Brain microvascular endothelial cell (primary cell): ENCODE data around the gene MSI2.

Source experiments
- DNase-seq: peaks from one replicate; pipeline ENCODE4 v3.0.0-alpha.2; 2020
- H3K27ac ChIP-seq: fragments of 250-450 bp; sonication (Bioruptor Pico); 2 replicates; pipeline ENCODE4 v1.5.1; 2020; ENCODE audit warnings: mild to moderate bottlenecking, moderate library complexity
- H3K27me3 ChIP-seq: fragments of 250-450 bp; sonication (Bioruptor Pico); replicated peaks from 2 replicates; pipeline ENCODE4 v1.5.1; 2020; ENCODE audit warnings: mild to moderate bottlenecking
- H3K36me3 ChIP-seq: fragments of 250-450 bp; sonication (Bioruptor Pico); replicated peaks from 2 replicates; pipeline ENCODE4 v1.5.1; 2020; ENCODE audit warnings: mild to moderate bottlenecking
- H3K4me3 ChIP-seq: 2 replicates; pipeline ENCODE4 v1.5.1; 2011; ENCODE audit warnings: low read depth, mild to moderate bottlenecking, control low read depth, low read length, moderate library complexity
- CTCF ChIP-seq: IDR thresholded peaks from 2 replicates; pipeline ENCODE4 v1.5.1; 2011; ENCODE audit warnings: low read depth, mild to moderate bottlenecking, moderate library complexity, low read length, control low read depth, inconsistent platforms; ENCODE audit errors: missing control alignments
- in situ Hi-C: cut with HindIII; loops from 2 replicates; pipeline ENCODE4 v1.10.0; 2017; ENCODE audit warnings: low sequenced_read_pairs, low pct_ligation_motif_present

Gene MSI2

GRCh38 chr17:57431415-57431814, 175.1 kb downstream of the MSI2 start:
- no peak for TF ChIP-seq CTCF
- H3K27me3 ChIP-seq, result no peaks in the 10 kb centered on the region
- no peak for DNase-seq
- H3K36me3 ChIP-seq, result no peaks in the 10 kb centered on the region
- in situ Hi-C loops, result no loop called here
- H3K27ac ChIP-seq, result no peak overlapping the region
- no peak overlapping the region for H3K4me3 ChIP-seq

DNA sequence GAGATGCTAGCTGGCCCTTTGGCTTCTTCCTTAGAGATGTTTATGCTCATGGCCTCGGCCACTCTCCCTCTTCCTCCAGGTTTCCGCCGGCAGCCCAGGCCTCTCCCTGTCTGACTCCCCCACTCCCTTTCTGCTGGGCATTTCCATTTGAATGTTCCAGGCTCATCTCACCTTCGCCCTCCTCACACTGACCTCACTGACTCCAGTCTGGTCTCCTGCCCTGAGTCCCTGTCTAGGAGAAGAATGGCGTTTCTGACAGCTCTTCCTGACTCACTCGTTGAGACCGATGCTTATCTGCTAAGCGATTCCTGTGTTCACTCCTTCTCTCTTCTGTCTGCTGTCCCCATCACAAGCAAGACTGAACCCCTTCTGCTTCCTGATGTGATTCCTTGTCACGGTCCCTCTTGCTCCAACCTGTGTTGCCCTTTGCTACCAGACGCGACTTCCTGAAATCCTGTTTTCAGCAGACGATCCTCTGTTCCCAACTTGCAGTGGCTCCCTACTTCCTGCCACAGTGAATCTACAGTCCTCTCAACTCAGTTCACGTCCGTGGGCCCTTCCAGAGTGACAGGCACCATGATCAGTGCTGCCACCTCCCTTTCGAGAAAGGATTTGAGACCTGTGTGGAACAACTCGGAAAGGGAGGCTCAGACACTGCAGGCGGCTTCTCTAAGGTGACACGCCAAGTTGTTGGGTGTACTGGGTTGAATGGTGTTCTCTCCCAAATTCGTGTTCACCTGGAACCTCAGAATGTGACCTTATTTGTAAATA, 176.4 kb downstream of the MSI2 start:
- Histone ChIP-seq H3K27me3 (no peaks in the 10 kb centered on the region), H3K27ac (no peak overlapping the region), H3K36me3 (no peaks in the 10 kb centered on the region), H3K4me3 (no peak overlapping the region)
- in situ Hi-C loops, result no loop called here
- no peak for DNase-seq
- TF ChIP-seq CTCF, result no peak

DNA sequence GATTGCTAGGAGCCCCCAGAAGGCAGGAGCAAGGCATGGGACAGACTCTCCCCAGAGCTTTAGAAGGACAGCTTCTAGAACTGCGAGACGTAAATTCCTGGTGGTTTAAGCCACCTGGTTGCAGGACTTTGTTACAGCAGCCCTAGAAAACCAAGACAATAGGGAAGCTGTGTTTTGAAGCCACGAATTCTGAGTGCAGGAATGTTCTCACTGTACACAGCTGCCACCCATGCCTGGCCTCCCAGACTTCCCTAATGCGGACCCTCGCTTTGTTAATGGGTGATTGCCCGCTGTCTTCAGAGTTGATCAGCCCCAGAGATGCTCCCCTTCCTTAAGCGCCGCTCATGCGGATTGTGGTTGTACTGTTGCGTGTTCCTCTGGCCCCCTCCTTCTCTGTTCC, 177.1 kb downstream of the MSI2 start:
- H3K36me3 ChIP-seq, result no peaks in the 10 kb centered on the region
- TF ChIP-seq CTCF, result no peak
- in situ Hi-C loops, result no loop called here
- H3K27ac ChIP-seq, result no peak overlapping the region
- H3K4me3 ChIP-seq, result no peak overlapping the region
- no peak for DNase-seq
- H3K27me3 ChIP-seq, result no peaks in the 10 kb centered on the region

DNA sequence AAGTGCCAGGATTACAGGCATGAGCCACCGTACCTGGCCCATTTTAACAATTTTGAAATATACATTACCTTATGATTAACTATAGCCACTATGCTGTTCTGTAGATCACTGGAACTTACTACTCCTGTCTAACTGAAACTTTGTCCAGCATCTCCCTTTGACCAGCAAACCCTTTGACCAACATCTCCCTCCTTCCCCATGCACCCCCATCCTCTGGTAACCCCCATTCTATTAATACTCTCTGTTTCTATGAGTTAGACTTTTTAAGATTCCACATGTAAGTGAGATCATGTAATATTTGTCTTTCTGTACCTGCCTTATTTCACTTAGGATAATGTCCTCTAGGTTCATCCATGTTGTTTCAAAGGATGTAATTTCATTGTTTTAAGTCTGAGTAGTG, 178.0 kb downstream of the MSI2 start:
- TF ChIP-seq CTCF, result no peak
- no peak for DNase-seq
- H3K36me3 ChIP-seq, result no peaks in the 10 kb centered on the region
- no peaks in the 10 kb centered on the region for H3K27me3 ChIP-seq
- no peak overlapping the region for H3K27ac ChIP-seq
- no peak overlapping the region for H3K4me3 ChIP-seq
- in situ Hi-C loops, result no loop called here

- no peak for TF ChIP-seq CTCF
- in situ Hi-C loops, result no loop called here
- no peak for DNase-seq
- Histone ChIP-seq H3K36me3 (no peaks in the 10 kb centered on the region), H3K27ac (no peak overlapping the region), H3K27me3 (no peaks in the 10 kb centered on the region), H3K4me3 (no peak overlapping the region)
Measured at GRCh38 chr17:57436565-57436964, 180.2 kb downstream of the MSI2 start.

GRCh38 chr17:57438066-57438731, 181.9 kb downstream of the MSI2 start:
- no peak overlapping the region for H3K4me3 ChIP-seq
- in situ Hi-C loops, result no loop called here
- DNase-seq, result no peak
- no peaks in the 10 kb centered on the region for H3K27me3 ChIP-seq
- no peak overlapping the region for H3K27ac ChIP-seq
- no peak for TF ChIP-seq CTCF
- H3K36me3 ChIP-seq, result no peaks in the 10 kb centered on the region
